Prostate gland (tissue), 2 donors: ENCODE results near the gene GNRHR. TPM values are rescaled to one million over a fixed set of nuclear protein-coding genes. Genes with fewer than 3 reads are reported as not detected.

Experiments used
- DNase-seq: peaks from one replicate; pipeline ENCODE4 v3.0.0-alpha.2; 2019; ENCODE audit warnings: low spot score
- H3K27ac ChIP-seq, 2 donors: fragments of 200-600 bp; sonication (generic); 2 replicates each; pipeline ENCODE4 v1.5.1; 2017 to 2019
- H3K27me3 ChIP-seq: fragments of 200-600 bp; sonication (generic); replicated peaks from 2 replicates; pipeline ENCODE4 v1.5.1; 2019; ENCODE audit not compliant: insufficient read depth
- H3K36me3 ChIP-seq, 2 donors: fragments of 200-600 bp; sonication (generic); 1 replicate in 1 of 2; 2 replicates in 1 of 2; pipeline versions ENCODE4 v1.5.1 to v1.8.1; 2017 to 2019
- H3K4me1 ChIP-seq: fragments of 200-600 bp; sonication (generic); replicated peaks from 2 replicates; pipeline ENCODE4 v1.5.1; 2019
- H3K4me3 ChIP-seq, 2 donors: fragments of 200-600 bp; sonication (generic); 2 replicates each; pipeline ENCODE4 v1.5.1; 2017 to 2019
- H3K9me3 ChIP-seq: fragments of 200-600 bp; sonication (generic); 2 replicates; pipeline ENCODE4 v1.5.1; 2017
- POLR2A ChIP-seq: fragments of 450-650 bp; IDR thresholded peaks from one replicate; pipeline ENCODE4 v1.6.1; 2016; ENCODE audit warnings: antibody characterized with exemption, mild to moderate bottlenecking
- POLR2AphosphoS5 ChIP-seq: sonication (generic); formaldehyde crosslinking; IDR thresholded peaks from one replicate; pipeline ENCODE4 v1.6.1; 2017; ENCODE audit warnings: antibody characterized with exemption
- WGBS: methylation state at CpG from one replicate; pipeline ENCODE4 v1.1.5; 2018; 5-methylcytosine and 5-hydroxymethylcytosine counted together
- intact Hi-C: fragments of 100-400 bp; cut with DNase I; formaldehyde crosslinking; loops from one replicate; pipeline ENCODE4 v1.14.2; 2022
- total RNA-seq, 2 donors: library from RNA; depleted of rRNA; stranded (reverse); fragments of >200 nt; gene quantifications; one replicate each; pipeline ENCODE4 v1.1.0, GENCODE V29; 2016
- TF ChIP-seq, protein P1 (sequence below), 4 experiments: fragments of 200-600 bp in 2 of 4; fragments of 450-650 bp in 2 of 4; sonication (generic) in 2 of 4; IDR thresholded peaks; 1 replicate in 3 of 4; 2 replicates in 1 of 4; pipeline ENCODE4 v1.5.1; 2016 to 2019; ENCODE audit warnings: antibody characterized with exemption in 4 of 4, mild to moderate bottlenecking in 2 of 4, moderate library complexity in 2 of 4

GNRHR gene
- total RNA-seq, 2 donors from 2014 or later: not detected

GRCh38 chr4:67702166-67702565, 52.0 kb downstream of the GNRHR start:
- Histone ChIP-seq H3K9me3 (no peaks in the 10 kb centered on the region), H3K4me1 (no peaks in the 10 kb centered on the region), H3K27me3 (no peaks in the 10 kb centered on the region), H3K4me3 (no peak overlapping the region), H3K27ac (no peak overlapping the region), H3K36me3 (no peaks in the 10 kb centered on the region)
- TF ChIP-seq POLR2AphosphoS5: no peak
- TF ChIP-seq, protein P1, sequence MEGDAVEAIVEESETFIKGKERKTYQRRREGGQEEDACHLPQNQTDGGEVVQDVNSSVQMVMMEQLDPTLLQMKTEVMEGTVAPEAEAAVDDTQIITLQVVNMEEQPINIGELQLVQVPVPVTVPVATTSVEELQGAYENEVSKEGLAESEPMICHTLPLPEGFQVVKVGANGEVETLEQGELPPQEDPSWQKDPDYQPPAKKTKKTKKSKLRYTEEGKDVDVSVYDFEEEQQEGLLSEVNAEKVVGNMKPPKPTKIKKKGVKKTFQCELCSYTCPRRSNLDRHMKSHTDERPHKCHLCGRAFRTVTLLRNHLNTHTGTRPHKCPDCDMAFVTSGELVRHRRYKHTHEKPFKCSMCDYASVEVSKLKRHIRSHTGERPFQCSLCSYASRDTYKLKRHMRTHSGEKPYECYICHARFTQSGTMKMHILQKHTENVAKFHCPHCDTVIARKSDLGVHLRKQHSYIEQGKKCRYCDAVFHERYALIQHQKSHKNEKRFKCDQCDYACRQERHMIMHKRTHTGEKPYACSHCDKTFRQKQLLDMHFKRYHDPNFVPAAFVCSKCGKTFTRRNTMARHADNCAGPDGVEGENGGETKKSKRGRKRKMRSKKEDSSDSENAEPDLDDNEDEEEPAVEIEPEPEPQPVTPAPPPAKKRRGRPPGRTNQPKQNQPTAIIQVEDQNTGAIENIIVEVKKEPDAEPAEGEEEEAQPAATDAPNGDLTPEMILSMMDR (IDR thresholded peaks at IDR 0.05): no peak
- no peak for TF ChIP-seq POLR2A
- intact Hi-C loops: loop anchor here (5.0 kb wide), 1 partner anchor 155 kb away; the partner anchor contains the start of gene CENPC
- DNase-seq: no peak
- 93% methylated on average over 2 of the region's 2 CpGs for WGBS

GRCh38 chr4:67701517-67701850, 52.7 kb downstream of the GNRHR start:
- Histone ChIP-seq H3K36me3 (no peaks in the 10 kb centered on the region), H3K9me3 (no peaks in the 10 kb centered on the region), H3K27ac (peak overlapping the region; percentile 92 to 97), H3K4me1 (no peaks in the 10 kb centered on the region), H3K27me3 (no peaks in the 10 kb centered on the region), H3K4me3 (peak overlapping the region; percentile 83 to 98)
- no peak for DNase-seq
- TF ChIP-seq, protein P1 (IDR thresholded peaks at IDR 0.05): no peak
- TF ChIP-seq POLR2AphosphoS5 (no peak), POLR2A (no peak)
- WGBS: 3% methylated on average over 4 of the region's 4 CpGs
- intact Hi-C loops: loop anchor here (5.0 kb wide), 1 partner anchor 154 kb away; the partner anchor contains the start of gene CENPC

DNA sequence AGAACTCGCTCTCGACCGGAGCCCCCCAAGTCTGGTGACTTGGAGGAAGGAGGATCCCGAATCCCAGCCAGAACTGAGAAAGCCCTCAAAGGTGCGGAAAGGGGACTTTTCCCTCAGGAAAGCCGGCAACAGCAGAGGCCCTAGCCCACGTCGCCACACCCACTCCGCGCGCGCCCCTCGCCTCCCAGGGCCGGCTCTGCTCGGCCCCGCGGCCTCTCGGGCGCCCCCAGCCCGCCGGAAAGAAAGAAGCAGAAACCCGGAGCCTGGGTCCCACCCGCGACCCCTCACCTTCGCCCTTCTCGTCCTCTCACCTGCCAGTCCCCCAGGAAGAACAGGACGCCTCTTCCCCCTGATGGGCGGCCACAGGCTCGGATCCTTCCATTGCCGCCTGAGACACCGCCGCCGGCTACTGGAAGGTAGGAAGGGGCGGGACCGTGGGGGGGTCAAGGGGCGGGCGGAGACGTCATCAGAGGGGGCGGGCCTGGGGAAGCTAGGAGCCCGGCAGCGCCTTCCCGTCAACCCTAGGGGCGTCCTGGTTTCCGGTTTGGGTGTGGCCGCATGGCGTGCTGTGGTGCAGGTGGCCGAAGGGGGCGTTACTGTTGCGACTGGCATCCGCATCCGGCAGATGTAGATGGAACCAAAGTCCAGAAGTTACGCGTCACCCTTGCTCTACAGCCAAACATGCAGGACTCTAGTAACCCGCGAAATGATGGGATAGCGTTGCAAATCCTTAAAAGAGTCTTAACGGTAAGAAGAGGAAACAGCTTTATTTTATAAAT, 53.3 kb downstream of the GNRHR start, which contains the start of gene UBA6:
Gene UBA6 (minus strand): TSS at position 418 of the 779 bp plus-strand sequence. CDS start 36 bp downstream, at position 382.
- H3K36me3 ChIP-seq: no peaks in the 10 kb centered on the region
- under 1% methylated on average over 57 of the region's 57 CpGs for WGBS
- peak within 1 kb of the TSS; percentile 92 to 97 for H3K27ac ChIP-seq
- TF ChIP-seq POLR2A: peak; percentile 64
- TF ChIP-seq, protein P1 (IDR thresholded peaks at IDR 0.05): peak in 3 of 4 experiments; percentile 25 to 66 (median 33)
- TF ChIP-seq POLR2AphosphoS5: peak; percentile 85
- DNase-seq: peak; percentile 97
- H3K4me3 ChIP-seq: peak within 1 kb of the TSS; percentile 83 to 98
- H3K27me3 ChIP-seq: no peaks in the 10 kb centered on the region
- intact Hi-C loops: loop anchor here (5.0 kb wide), 1 partner anchor 154 kb away; the partner anchor contains the start of gene CENPC
- H3K9me3 ChIP-seq: no peaks in the 10 kb centered on the region
- H3K4me1 ChIP-seq: no peaks in the 10 kb centered on the region

DNA sequence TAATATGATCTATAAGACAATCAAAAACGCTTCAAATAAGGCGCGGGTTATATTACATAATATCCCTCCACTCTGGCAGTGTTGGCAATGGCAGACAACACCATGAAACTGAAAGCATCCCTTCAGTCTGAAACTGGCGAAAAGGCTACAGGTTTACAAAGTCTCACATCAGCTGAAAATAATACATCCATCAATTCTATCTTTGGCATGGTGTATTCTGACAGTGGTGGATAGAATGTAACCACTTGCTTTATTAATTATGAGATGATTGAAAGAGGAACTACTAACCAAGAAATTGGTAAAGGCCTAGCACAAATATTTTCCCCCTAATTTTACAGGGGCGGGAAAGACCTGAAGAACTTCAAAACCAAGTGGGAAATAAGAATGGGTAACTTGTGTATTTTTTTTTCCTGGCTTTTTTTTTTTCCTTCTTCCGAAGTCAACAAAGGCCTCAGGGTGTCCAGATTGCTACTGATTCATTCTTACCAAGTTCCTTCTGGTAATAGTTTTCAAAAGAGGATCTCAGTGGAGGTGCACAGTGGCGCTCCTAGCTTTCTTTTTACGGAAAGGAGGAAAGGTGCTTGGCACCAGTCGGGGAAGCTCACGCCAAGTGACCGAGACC, 54.0 kb downstream of the GNRHR start:
- Histone ChIP-seq H3K27ac (peak overlapping the region; percentile 92 to 97), H3K9me3 (no peaks in the 10 kb centered on the region), H3K4me3 (peak overlapping the region; percentile 83 to 98), H3K4me1 (no peaks in the 10 kb centered on the region), H3K36me3 (no peaks in the 10 kb centered on the region), H3K27me3 (no peaks in the 10 kb centered on the region)
- intact Hi-C loops: loop anchor here (5.0 kb wide), 1 partner anchor 153 kb away; the partner anchor contains the start of gene CENPC
- TF ChIP-seq, protein P1 (IDR thresholded peaks at IDR 0.05): no peak
- TF ChIP-seq POLR2A (no peak), POLR2AphosphoS5 (no peak)
- DNase-seq: no peak
- 19% methylated on average over 11 of the region's 11 CpGs for WGBS
